Stimulated activated naive CD8-positive, alpha-beta T cell treated with anti-CD3 and anti-CD28 coated beads, Interleukin-15, Interleukin-2, amounts not matched to agents 100 ng/mL and 50 ng/mL, for 24 hours (primary cell): ENCODE results near the gene TMEM185B.

Experiments used
- H3K27ac Mint-ChIP-seq: one replicate; pipeline ENCODE4 v1.8.0; 2021; ENCODE audit warnings: mild to moderate bottlenecking, mixed read lengths
- H3K27me3 Mint-ChIP-seq: one replicate; pipeline ENCODE4 v1.8.0; 2021; ENCODE audit warnings: mixed read lengths
- H3K36me3 Mint-ChIP-seq: one replicate; pipeline ENCODE4 v1.8.0; 2021; ENCODE audit warnings: low read depth, mixed read lengths
- H3K4me1 Mint-ChIP-seq: one replicate; pipeline ENCODE4 v1.8.0; 2021; ENCODE audit warnings: low read depth, mixed read lengths
- H3K4me3 Mint-ChIP-seq: one replicate; pipeline ENCODE4 v1.8.0; 2021; ENCODE audit warnings: mild to moderate bottlenecking, mixed read lengths
- H3K9me3 Mint-ChIP-seq: one replicate; pipeline ENCODE4 v1.8.0; 2021; ENCODE audit warnings: mixed read lengths

Gene TMEM185B

DNA sequence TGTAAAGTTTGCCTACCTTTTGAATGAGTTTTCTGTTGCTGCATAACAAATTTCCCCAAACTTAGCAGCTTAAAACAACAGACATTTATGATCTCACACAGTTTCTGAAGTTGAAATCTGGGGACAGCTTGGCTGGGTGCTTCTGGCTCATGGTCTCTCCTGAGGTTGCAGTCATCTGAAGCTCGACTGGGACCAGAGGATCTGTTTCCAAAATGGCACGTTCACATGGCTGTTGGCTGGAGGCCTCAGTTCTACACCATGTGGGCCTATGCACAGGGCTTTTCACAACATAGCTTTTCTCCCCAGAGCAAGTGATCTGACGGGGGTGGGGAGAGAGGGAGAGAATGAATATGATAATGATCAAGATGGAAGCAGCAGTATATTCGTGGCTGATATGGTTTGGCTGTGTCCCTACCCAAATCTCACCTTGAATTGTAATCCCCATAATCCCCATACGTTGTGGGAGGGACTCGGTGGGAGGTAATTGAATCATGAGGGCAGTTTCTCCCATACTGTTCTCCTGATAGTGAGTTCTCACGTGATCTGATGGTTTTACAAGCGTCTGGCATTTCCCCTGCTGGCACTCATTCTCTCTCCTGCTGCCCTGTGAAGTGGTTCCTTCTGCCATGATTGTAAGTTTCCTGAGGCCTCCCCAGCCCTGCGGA is 32.9 kb upstream of the TMEM185B start:
- Mint-ChIP-seq H3K27me3 (no peaks in the 10 kb centered on the region), H3K36me3 (peaks cover 23% of the 10 kb centered on the region), H3K4me3 (no peak overlapping the region), H3K4me1 (peaks cover 62% of the 10 kb centered on the region), H3K9me3 (peaks cover 4% of the 10 kb centered on the region), H3K27ac (no peak overlapping the region)

DNA sequence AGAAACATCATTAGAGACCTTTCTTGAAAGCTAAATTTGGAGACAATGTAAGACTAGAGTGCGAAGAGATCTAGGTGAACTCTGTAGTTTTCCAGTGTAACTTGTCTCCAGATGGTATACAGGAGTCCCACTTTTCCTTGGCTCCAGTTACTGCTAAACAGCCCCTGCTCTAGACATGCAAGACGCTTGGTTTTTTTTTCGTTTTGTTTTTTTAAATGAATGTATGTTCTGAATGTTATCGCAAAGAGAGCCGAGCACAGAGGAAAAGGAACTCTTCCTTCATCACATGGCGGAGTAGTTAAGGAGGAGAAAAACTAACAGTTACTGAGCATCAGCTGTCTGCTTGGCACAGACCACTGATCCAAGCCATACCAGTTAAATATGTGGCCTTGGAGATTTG is 31.9 kb upstream of the TMEM185B start:
- Mint-ChIP-seq H3K27me3 (peaks cover 2% of the 10 kb centered on the region), H3K27ac (no peak overlapping the region), H3K36me3 (peaks cover 17% of the 10 kb centered on the region), H3K9me3 (peaks cover 4% of the 10 kb centered on the region), H3K4me1 (peaks cover 62% of the 10 kb centered on the region), H3K4me3 (peak overlapping the region; percentile 93)

DNA sequence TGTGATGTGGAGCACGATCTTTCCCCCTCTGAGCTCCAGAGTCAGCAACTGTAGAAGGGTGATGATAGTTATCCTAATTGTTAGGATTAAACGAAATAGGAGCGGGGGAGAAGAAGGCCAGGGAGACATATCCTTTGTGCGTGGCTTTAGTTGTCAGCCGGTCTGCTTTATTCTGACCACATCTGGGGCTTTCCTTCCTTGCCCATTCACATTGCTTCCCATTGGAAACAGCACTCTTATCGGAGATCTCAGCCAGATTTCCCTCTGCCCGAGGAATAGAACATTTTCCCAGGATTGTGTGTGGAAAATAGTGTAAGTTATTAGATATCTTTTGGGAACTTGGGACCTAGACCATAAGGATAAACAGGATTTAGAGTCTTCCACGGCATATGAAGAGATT is 31.0 kb upstream of the TMEM185B start:
- H3K4me3 Mint-ChIP-seq: peak overlapping the region; percentile 93
- H3K27me3 Mint-ChIP-seq: peaks cover 7% of the 10 kb centered on the region
- peaks cover 4% of the 10 kb centered on the region for H3K9me3 Mint-ChIP-seq
- peaks cover 62% of the 10 kb centered on the region for H3K4me1 Mint-ChIP-seq
- peaks cover 17% of the 10 kb centered on the region for H3K36me3 Mint-ChIP-seq
- H3K27ac Mint-ChIP-seq: no peak overlapping the region

DNA sequence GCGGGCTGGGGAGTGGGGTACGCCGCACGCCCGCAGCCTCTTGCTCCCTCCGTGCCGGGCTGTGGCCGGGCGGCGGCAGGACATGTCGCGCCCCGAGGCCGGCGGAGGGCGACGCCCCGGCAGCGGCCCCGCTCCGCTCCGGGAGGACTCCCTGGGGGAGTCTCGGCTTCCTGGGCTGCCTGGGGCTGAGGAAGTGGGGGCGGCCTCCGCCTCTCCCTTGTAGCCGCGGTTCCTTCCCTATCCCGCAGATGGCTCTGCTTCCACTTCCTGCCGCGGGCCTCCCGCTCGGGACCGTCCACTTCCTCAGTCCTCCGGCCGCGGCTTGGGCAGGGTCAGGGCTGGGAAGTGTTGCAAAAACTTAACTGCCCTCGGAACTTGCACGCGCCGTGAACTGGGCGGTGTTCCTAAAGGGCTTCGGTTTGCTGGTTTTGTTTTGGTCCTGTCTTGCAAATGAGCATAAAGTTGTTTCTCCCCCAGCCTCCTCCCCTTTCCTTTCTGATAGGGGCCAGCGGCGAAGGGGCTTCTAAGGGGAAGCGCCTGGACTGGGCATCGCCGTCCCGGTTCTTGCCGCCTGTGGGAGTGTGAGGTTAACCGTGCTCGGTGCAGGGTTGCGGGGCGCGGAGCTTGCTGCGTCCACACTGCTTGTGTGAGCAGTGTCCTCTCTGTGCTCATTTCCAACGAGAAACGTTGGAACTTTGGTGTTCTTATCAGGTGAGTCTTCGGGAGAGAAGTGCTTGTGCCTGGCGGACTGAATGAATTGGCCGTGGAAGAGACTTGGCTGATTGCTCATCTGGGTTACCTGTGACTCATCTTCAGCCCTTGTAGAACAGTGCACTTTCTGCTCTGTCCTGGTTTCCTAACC is 30.1 kb upstream of the TMEM185B start:
- H3K9me3 Mint-ChIP-seq: peaks cover under 1% of the 10 kb centered on the region
- peaks cover 10% of the 10 kb centered on the region for H3K36me3 Mint-ChIP-seq
- peaks cover 10% of the 10 kb centered on the region for H3K27me3 Mint-ChIP-seq
- H3K27ac Mint-ChIP-seq: peak overlapping the region; percentile 90
- H3K4me1 Mint-ChIP-seq: peaks cover 58% of the 10 kb centered on the region
- H3K4me3 Mint-ChIP-seq: peak overlapping the region; percentile 99

- Mint-ChIP-seq H3K27ac (peak within 1 kb of the TSS; percentile 95), H3K4me3 (peak within 1 kb of the TSS; percentile 99), H3K9me3 (no peaks in the 10 kb centered on the region), H3K27me3 (peaks cover 15% of the 10 kb centered on the region), H3K4me1 (peaks cover 50% of the 10 kb centered on the region), H3K36me3 (peaks cover 7% of the 10 kb centered on the region)
Measured at GRCh38 chr2:120252225-120253020, 29.2 kb upstream of the TMEM185B start, which contains the start of gene RALB. Gene RALB, plus strand, starts transcription at chr2:120252852. Its CDS starts 25,813 bp downstream, at chr2:120278665.

DNA sequence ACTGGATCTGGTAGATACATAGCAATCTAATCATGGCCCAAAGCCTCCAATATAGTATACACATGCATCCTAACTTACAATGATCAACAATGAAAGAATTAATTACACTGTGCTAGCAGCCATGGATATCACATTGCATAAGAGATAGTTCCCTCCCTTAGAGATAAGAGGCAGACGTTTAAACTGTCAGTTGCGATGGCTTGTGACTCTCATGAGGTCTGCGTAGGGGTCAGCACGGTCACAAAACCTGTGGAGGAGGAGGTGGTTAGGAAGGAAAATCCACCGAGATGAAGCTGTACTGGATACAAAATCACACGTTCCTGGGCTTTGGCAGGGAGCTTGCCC is 28.7 kb upstream of the TMEM185B start:
- Mint-ChIP-seq H3K36me3 (peaks cover 7% of the 10 kb centered on the region), H3K9me3 (no peaks in the 10 kb centered on the region), H3K4me3 (peak overlapping the region; percentile 99), H3K27me3 (peaks cover 18% of the 10 kb centered on the region), H3K4me1 (peaks cover 46% of the 10 kb centered on the region), H3K27ac (peak overlapping the region; percentile 95)

DNA sequence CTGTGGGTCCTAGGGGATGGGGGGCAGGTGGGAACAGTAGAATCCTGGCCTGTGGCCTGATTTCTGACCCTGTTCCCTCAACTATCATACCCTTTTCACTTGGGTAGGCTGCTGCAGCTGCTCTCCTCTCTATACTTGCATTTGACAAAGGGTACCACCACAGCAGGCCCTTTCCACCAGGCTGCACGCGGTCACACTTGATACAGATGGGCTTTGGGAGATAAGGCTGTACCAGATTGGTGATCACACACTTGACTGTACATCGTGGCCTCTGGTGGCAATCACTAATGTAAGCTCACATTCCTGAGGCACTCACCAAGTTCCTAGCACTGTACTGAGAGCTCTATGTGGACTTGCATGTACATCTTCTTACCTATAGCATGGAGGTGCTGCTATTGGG is 27.9 kb upstream of the TMEM185B start:
- peaks cover 39% of the 10 kb centered on the region for H3K4me1 Mint-ChIP-seq

GRCh38 chr2:120250640-120251039 is 27.4 kb upstream of the TMEM185B start:
- Mint-ChIP-seq H3K4me3 (no peak overlapping the region), H3K27me3 (peaks cover 19% of the 10 kb centered on the region), H3K4me1 (peaks cover 35% of the 10 kb centered on the region), H3K9me3 (no peaks in the 10 kb centered on the region), H3K27ac (no peak overlapping the region), H3K36me3 (peaks cover 7% of the 10 kb centered on the region)

More for the DNA sequence above, 27.9 kb upstream of the TMEM185B start:
- Mint-ChIP-seq H3K9me3 (no peaks in the 10 kb centered on the region), H3K36me3 (peaks cover 7% of the 10 kb centered on the region), H3K4me3 (no peak overlapping the region), H3K27me3 (peaks cover 19% of the 10 kb centered on the region), H3K27ac (no peak overlapping the region)

DNA sequence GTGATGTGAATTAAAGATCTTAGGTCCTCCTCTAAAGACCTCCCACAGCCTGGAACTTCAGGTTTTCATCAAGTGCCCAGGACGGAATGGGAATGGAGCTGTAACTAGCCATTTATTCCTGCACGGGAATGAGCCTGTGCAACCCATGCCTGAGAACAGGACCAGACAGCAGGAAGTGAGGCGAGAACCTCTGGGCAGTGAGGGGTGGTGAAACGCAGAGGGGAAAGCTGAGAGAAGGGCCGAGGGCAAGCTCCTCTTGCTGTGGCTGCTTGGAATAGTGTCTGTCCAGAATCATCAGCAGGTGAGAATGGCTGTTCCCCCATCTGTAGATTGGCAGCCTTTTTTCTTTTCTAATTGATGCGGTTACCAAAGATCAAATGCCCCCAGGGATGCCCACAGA is 24.7 kb upstream of the TMEM185B start:
- Mint-ChIP-seq H3K27me3 (peaks cover 19% of the 10 kb centered on the region), H3K4me1 (peaks cover 16% of the 10 kb centered on the region), H3K4me3 (no peak overlapping the region), H3K36me3 (no peaks in the 10 kb centered on the region), H3K9me3 (peaks cover 4% of the 10 kb centered on the region), H3K27ac (no peak overlapping the region)

DNA sequence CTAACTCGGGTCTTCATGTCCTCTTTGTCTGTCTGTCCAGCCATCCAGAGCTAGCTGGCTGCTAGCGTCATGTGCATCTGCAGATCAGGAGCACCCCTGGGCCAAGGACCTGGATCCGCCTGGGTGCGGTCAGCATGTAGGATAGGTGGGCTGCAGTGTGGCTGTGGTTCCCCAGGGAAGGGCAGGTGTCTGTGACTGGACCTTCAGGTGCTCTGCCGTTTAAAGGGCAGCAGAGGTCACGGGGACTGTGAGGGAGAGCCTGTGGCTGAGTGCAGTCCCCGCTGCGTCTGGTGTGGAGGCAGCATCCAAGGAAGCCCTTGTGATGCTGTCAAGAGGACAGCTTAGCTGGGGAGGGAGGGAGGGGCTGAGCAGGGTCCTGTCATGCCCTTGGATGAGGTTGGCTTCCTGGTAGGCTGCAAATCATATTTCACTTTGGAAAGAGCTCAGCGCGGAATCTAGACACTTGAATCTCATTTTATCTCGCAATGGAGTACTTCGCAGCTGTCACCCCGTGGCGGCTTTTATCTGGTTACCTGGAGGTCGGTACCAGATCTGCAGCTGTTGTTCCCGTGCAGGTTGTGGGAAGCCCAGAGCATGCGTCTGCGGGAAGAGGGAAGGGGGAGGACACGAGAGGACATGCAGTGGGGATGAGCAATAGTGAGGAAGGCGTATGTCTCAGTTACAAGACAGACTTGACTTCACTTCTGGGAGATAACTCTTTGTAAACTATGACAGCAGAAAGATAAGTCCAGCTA is 23.5 kb upstream of the TMEM185B start:
- no peak overlapping the region for H3K4me3 Mint-ChIP-seq
- H3K27ac Mint-ChIP-seq: no peak overlapping the region
- H3K9me3 Mint-ChIP-seq: peaks cover 4% of the 10 kb centered on the region
- H3K4me1 Mint-ChIP-seq: peaks cover 8% of the 10 kb centered on the region
- H3K36me3 Mint-ChIP-seq: no peaks in the 10 kb centered on the region
- peaks cover 19% of the 10 kb centered on the region for H3K27me3 Mint-ChIP-seq

DNA sequence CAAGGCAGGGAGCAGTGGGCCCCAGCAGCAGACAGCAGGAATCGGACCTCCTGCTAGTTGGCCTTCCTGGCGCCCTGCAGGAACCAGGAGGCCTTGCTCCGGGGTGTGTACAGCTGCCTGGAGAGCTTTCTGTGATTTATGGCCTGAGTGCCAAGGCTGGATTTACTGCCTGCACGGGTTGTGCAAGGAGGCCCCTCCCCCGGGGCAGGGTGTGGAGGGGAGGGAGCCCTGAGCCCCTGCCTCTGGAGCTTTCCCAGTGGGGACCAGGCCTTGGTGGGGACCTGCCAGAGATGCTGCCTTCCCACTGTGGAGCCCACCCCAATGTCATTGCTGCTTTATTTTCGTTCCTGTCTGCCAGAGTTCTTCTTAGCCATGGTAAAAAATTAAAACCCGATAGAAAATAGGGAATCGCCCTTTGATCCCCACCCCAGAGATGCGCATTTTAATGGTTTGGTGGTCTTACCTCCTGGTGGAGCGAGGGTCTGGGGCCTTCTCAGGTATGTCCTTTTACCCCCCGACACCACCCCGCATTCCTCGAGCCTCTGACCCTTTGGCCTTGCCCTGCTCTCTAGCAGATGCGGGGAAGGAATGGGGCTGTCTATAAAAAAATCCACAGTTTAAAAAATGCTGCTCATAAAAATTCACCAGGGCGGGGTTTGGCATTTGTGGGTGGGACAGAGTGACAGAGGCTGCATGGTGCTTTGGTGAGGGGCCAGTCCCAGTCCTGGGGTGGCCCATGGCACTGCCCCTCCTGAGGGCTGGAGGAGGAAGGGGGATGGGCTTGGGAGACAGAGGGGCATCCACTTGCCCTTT is 22.5 kb upstream of the TMEM185B start:
- no peak overlapping the region for H3K27ac Mint-ChIP-seq
- H3K36me3 Mint-ChIP-seq: no peaks in the 10 kb centered on the region
- H3K4me1 Mint-ChIP-seq: peaks cover 6% of the 10 kb centered on the region
- no peak overlapping the region for H3K4me3 Mint-ChIP-seq
- peaks cover 19% of the 10 kb centered on the region for H3K27me3 Mint-ChIP-seq
- H3K9me3 Mint-ChIP-seq: peaks cover 4% of the 10 kb centered on the region

- Mint-ChIP-seq H3K27ac (no peak overlapping the region), H3K4me3 (no peak overlapping the region), H3K4me1 (peaks cover 6% of the 10 kb centered on the region), H3K9me3 (peaks cover 4% of the 10 kb centered on the region), H3K27me3 (peaks cover 16% of the 10 kb centered on the region), H3K36me3 (no peaks in the 10 kb centered on the region)
Measured at GRCh38 chr2:120244656-120245519, 21.7 kb upstream of the TMEM185B start.
